H9 (cell line): ENCODE results near the gene SNX11. TPM values are rescaled to one million over a fixed set of nuclear protein-coding genes. Genes with fewer than 3 reads are reported as not detected.
"Not testable (repeated sequence)": the region's sequence is repeated elsewhere in the genome, so short reads cannot be mapped to it uniquely, and the experiment has no call there.

Source experiments
- DNase-seq: peaks from one replicate; pipeline ENCODE4 v3.0.0-alpha.2; 2017
- H2AFZ ChIP-seq: one replicate; pipeline ENCODE4 v1.6.1; 2013; ENCODE audit warnings: mild to moderate bottlenecking, low read length, control low read depth, moderate library complexity
- H2AK5ac ChIP-seq: 2 replicates; pipeline ENCODE4 v1.6.1; 2013; ENCODE audit warnings: low read length, control low read depth, mixed read lengths; ENCODE audit not compliant: insufficient read length
- H2BK120ac ChIP-seq: one replicate; pipeline ENCODE4 v1.6.1; 2013; ENCODE audit warnings: low read depth, mild to moderate bottlenecking, low read length, control low read depth, inconsistent platforms; ENCODE audit not compliant: poor library complexity, severe bottlenecking
- H2BK12ac ChIP-seq: 2 replicates; pipeline ENCODE4 v1.6.1; 2013; ENCODE audit warnings: low read length, control low read depth, mixed read lengths, low read depth; ENCODE audit not compliant: insufficient read length
- H2BK15ac ChIP-seq: 2 replicates; pipeline ENCODE4 v1.6.1; 2013; ENCODE audit warnings: low read depth, low read length, control low read depth
- H2BK20ac ChIP-seq: one replicate; pipeline ENCODE4 v1.6.1; 2013; ENCODE audit warnings: low read depth, mild to moderate bottlenecking, low read length, control low read depth, inconsistent platforms; ENCODE audit not compliant: poor library complexity, severe bottlenecking
- H2BK5ac ChIP-seq: 2 replicates; pipeline ENCODE4 v1.6.1; 2013; ENCODE audit warnings: low read length, control low read depth, mixed read lengths; ENCODE audit not compliant: insufficient read length
- H3K14ac ChIP-seq: 2 replicates; pipeline ENCODE4 v1.6.1; 2013; ENCODE audit warnings: low read length, control low read depth; ENCODE audit not compliant: insufficient read depth
- H3K18ac ChIP-seq: 2 replicates; pipeline ENCODE4 v1.6.1; 2013; ENCODE audit warnings: low read depth, mild to moderate bottlenecking, mixed read lengths, low read length, control low read depth; ENCODE audit not compliant: insufficient read length
- H3K23ac ChIP-seq: 2 replicates; pipeline ENCODE4 v1.6.1; 2013; ENCODE audit warnings: low read length, control low read depth, mixed read lengths, low read depth; ENCODE audit not compliant: insufficient read length
- H3K23me2 ChIP-seq: 2 replicates; pipeline ENCODE4 v1.6.1; 2013; ENCODE audit warnings: low read depth, mild to moderate bottlenecking, mixed read lengths, low read length, control low read depth; ENCODE audit not compliant: insufficient read length, poor library complexity, severe bottlenecking
- H3K27ac ChIP-seq: 2 replicates; pipeline ENCODE4 v1.5.1; 2013; ENCODE audit warnings: low read length, control low read depth, mixed read lengths, low read depth; ENCODE audit not compliant: insufficient read length
- H3K27me3 ChIP-seq: 2 replicates; pipeline ENCODE4 v1.6.1; 2013; ENCODE audit warnings: low read length, control low read depth, inconsistent platforms; ENCODE audit not compliant: insufficient read depth
- H3K4ac ChIP-seq: 2 replicates; pipeline ENCODE4 v1.6.1; 2013; ENCODE audit warnings: low read depth, mild to moderate bottlenecking, control low read depth, inconsistent platforms, low read length, moderate library complexity
- H3K4me1 ChIP-seq: 2 replicates; pipeline ENCODE4 v1.6.1; 2013; ENCODE audit warnings: low read length, control low read depth, inconsistent platforms; ENCODE audit not compliant: insufficient read depth
- H3K4me2 ChIP-seq: 2 replicates; pipeline ENCODE4 v1.6.1; 2013; ENCODE audit warnings: low read length, control low read depth, mixed read lengths; ENCODE audit not compliant: insufficient read length, insufficient read depth
- H3K56ac ChIP-seq: 2 replicates; pipeline ENCODE4 v1.6.1; 2013; ENCODE audit warnings: low read depth, mild to moderate bottlenecking, mixed read lengths, low read length, control low read depth; ENCODE audit not compliant: insufficient read length
- H3K79me1 ChIP-seq: 2 replicates; pipeline ENCODE4 v1.6.1; 2013; ENCODE audit warnings: low read depth, mild to moderate bottlenecking, moderate library complexity, low read length, control low read depth, inconsistent platforms; ENCODE audit not compliant: insufficient read depth, poor library complexity, severe bottlenecking
- H3K79me2 ChIP-seq: 2 replicates; pipeline ENCODE4 v1.6.1; 2013; ENCODE audit warnings: low read length, control low read depth, inconsistent platforms; ENCODE audit not compliant: insufficient read depth
- H3K9ac ChIP-seq: 2 replicates; pipeline ENCODE4 v1.6.1; 2013; ENCODE audit warnings: low read length, control low read depth, mixed read lengths; ENCODE audit not compliant: insufficient read length; ENCODE audit errors: extremely low read depth
- H3K9me3 ChIP-seq: one replicate; pipeline ENCODE4 v1.6.1; 2013; ENCODE audit warnings: low read depth, low read length, inconsistent platforms; ENCODE audit not compliant: control insufficient read depth
- H3T11ph ChIP-seq: one replicate; pipeline ENCODE4 v1.6.1; 2013; ENCODE audit warnings: mild to moderate bottlenecking, low read length, control low read depth, inconsistent platforms
- H4K20me1 ChIP-seq: one replicate; pipeline ENCODE4 v1.6.1; 2013; ENCODE audit not compliant: control insufficient read depth, insufficient read length, insufficient read depth
- H4K5ac ChIP-seq: 2 replicates; pipeline ENCODE4 v1.6.1; 2013; ENCODE audit warnings: low read depth, mild to moderate bottlenecking, mixed read lengths, low read length, control low read depth; ENCODE audit not compliant: insufficient read length
- H4K8ac ChIP-seq: replicated peaks from 2 replicates; pipeline ENCODE4 v1.6.1; 2013; ENCODE audit warnings: low read length, control low read depth, mixed read lengths, low read depth; ENCODE audit not compliant: insufficient read length
- H4K91ac ChIP-seq: 2 replicates; pipeline ENCODE4 v1.6.1; 2013; ENCODE audit warnings: low read depth, mild to moderate bottlenecking, moderate library complexity, mixed read lengths, low read length, control low read depth; ENCODE audit not compliant: insufficient read length
- H3K27ac Mint-ChIP-seq, 3 experiments: 2 replicates in 2 of 3; 3 replicates in 1 of 3; pipeline ENCODE4 v1.8.0; 2020 to 2021; ENCODE audit warnings: mixed read lengths in 3 of 3, mild to moderate bottlenecking in 1 of 3, moderate library complexity in 1 of 3
- H3K27me3 Mint-ChIP-seq: 2 replicates; pipeline ENCODE4 v1.8.0; 2021; ENCODE audit warnings: low read depth, mild to moderate bottlenecking, moderate library complexity, mixed read lengths
- H3K36me3 Mint-ChIP-seq, 3 experiments: 2 replicates in 2 of 3; 3 replicates in 1 of 3; pipeline ENCODE4 v1.8.0; 2020 to 2021; ENCODE audit warnings: low read depth in 3 of 3, mixed read lengths in 3 of 3; ENCODE audit not compliant: insufficient read depth in 1 of 3
- H3K4me1 Mint-ChIP-seq, 2 experiments: 2 replicates each; pipeline ENCODE4 v1.8.0; 2020; ENCODE audit warnings: mixed read lengths in 2 of 2
- H3K4me3 Mint-ChIP-seq, 2 experiments: 2 replicates in 1 of 2; 3 replicates in 1 of 2; pipeline ENCODE4 v1.8.0; 2020 to 2021; ENCODE audit warnings: mild to moderate bottlenecking in 2 of 2, mixed read lengths in 2 of 2, moderate library complexity in 1 of 2
- H3K9me3 Mint-ChIP-seq, 2 experiments: 2 replicates in 1 of 2; 3 replicates in 1 of 2; pipeline ENCODE4 v1.8.0; 2020; ENCODE audit warnings: mild to moderate bottlenecking in 2 of 2, mixed read lengths in 2 of 2, moderate library complexity in 1 of 2
- WGBS: extraction: QIAGEN DNeasy Blood & Tissue Kit; methylation state at CpG from one replicate; pipeline ENCODE4 v1.1.7; 2013; ENCODE audit warnings: missing lambda C conversion rate, low lambda C conversion rate, mixed read lengths; ENCODE audit not compliant: insufficient read length; ENCODE audit errors: extremely low coverage; 5-methylcytosine and 5-hydroxymethylcytosine counted together
- total RNA-seq: library from RNA; stranded (reverse); gene quantifications from 2 replicates; pipeline ENCODE4 v1.2.1, GENCODE V29; 2021
- TF ChIP-seq, protein P1 (sequence below): fragments of 200-600 bp; sonication (generic); conservative IDR thresholded peaks from 3 replicates; pipeline ENCODE4 v1.8.0; 2021; ENCODE audit warnings: antibody characterized with exemption, mild to moderate bottlenecking

SNX11 gene
- total RNA-seq, 1 experiment from 2014 or later = 20.0 TPM

DNA sequence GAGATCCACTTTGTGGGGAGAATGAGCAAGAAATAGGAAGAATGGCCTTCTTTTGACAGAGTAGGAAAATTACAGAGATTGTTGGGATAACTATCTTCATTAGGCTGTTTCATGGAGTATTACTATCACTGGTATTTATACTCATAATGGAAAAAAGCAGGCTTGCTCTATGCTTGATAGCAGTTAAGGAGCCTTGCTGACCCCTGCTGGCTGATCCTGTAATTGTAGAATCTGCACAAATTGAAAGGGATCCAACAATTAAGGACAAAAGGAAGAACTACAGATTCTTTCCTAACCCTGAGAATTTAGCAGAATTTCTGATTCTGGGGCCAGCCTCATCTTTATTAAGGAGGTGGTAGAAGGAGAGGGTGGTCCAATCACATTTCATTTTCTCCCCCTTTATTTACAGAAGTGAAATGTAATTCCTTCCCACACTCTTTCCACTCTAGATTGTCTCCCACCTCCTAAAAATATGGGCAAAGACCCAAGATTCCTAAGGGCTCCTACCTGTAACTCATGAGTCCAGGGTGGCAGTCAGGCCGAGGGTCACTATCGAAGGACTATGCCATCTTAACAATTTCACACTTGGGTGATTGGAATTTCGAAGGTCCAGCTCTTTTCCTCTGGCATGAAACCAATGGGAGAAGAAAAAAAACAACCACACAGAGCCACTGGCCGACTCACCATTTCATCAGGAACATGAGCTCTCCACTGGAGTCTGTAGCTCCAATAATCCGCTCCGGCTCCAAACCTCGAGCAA, 33.1 kb upstream of the SNX11 start:
- Mint-ChIP-seq H3K27ac (peak overlapping the region in 2 of 3 experiments; percentile 74 to 81; a peak in 5 of 7 replicates), H3K27me3 (no peaks in the 10 kb centered on the region), H3K4me3 (no peak overlapping the region), H3K36me3 (peaks cover 21 to 72% (median 67%) of the 10 kb centered on the region in 3 experiments), H3K4me1 (no peaks in the 10 kb centered on the region), H3K9me3 (no peaks in the 10 kb centered on the region)
- Histone ChIP-seq H4K20me1 (no peaks in the 10 kb centered on the region), H3K79me2 (no peaks in the 10 kb centered on the region), H2BK12ac (no peak overlapping the region), H4K5ac (no peak overlapping the region), H3K4ac (no peak overlapping the region), H3K27me3 (no peaks in the 10 kb centered on the region), H4K91ac (no peak overlapping the region), H2AFZ (no peak overlapping the region), H3K23ac (no peak overlapping the region), H3K9ac (no peak overlapping the region), H3K79me1 (peaks cover 5% of the 10 kb centered on the region), H2BK5ac (no peak overlapping the region), H4K8ac (no peak overlapping the region), H3K56ac (no peak overlapping the region), H3K18ac (no peak overlapping the region), H3K14ac (no peak overlapping the region), H3T11ph (no peak overlapping the region), H3K27ac (no peak overlapping the region), H2AK5ac (no peak overlapping the region), H2BK120ac (no peak overlapping the region), H3K23me2 (no peaks in the 10 kb centered on the region), H3K9me3 (no peaks in the 10 kb centered on the region), H2BK20ac (no peak overlapping the region), H3K4me1 (no peaks in the 10 kb centered on the region), H2BK15ac (no peak overlapping the region), H3K4me2 (no peak overlapping the region)
- TF ChIP-seq, protein P1, sequence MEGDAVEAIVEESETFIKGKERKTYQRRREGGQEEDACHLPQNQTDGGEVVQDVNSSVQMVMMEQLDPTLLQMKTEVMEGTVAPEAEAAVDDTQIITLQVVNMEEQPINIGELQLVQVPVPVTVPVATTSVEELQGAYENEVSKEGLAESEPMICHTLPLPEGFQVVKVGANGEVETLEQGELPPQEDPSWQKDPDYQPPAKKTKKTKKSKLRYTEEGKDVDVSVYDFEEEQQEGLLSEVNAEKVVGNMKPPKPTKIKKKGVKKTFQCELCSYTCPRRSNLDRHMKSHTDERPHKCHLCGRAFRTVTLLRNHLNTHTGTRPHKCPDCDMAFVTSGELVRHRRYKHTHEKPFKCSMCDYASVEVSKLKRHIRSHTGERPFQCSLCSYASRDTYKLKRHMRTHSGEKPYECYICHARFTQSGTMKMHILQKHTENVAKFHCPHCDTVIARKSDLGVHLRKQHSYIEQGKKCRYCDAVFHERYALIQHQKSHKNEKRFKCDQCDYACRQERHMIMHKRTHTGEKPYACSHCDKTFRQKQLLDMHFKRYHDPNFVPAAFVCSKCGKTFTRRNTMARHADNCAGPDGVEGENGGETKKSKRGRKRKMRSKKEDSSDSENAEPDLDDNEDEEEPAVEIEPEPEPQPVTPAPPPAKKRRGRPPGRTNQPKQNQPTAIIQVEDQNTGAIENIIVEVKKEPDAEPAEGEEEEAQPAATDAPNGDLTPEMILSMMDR = peak; percentile 80
- no CpG with 5 or more reads among the region's 7 CpGs for WGBS
- peak; percentile 70 for DNase-seq

DNA sequence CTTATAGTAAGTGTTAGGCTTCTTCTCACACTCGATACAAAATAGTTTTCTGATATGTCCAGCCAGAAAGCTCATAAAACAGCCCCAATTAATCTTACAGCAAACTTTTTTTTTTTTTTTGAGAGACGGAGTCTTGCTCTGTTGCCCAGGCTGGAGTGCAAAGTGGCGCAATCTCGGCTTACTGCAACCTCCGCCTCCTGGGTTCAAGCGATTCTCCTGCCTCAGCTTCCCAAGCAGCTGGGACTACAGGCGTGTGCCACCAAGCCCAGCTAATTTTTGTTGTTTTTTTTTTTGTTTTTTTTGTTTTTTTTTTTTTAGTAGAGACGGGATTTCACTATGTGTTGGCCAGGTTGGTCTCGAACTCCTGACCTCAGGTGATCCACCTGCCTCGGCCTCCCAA, 30.4 kb upstream of the SNX11 start:
- H3K4me2 ChIP-seq, H2AFZ ChIP-seq, H3K27me3 Mint-ChIP-seq, H2AK5ac ChIP-seq, H3K14ac ChIP-seq, H3K4me3 Mint-ChIP-seq, H3K4ac ChIP-seq, H3K23me2 ChIP-seq, H3K27ac Mint-ChIP-seq, H3K23ac ChIP-seq, H2BK5ac ChIP-seq, H3K79me1 ChIP-seq, H3K4me1 ChIP-seq, H3K27ac ChIP-seq, H4K8ac ChIP-seq, H3K56ac ChIP-seq, H3K18ac ChIP-seq, H2BK15ac ChIP-seq, H3K4me1 Mint-ChIP-seq, H2BK120ac ChIP-seq, H3K9me3 ChIP-seq, H4K5ac ChIP-seq, H3K79me2 ChIP-seq, H3K9ac ChIP-seq, DNase-seq, H4K91ac ChIP-seq, H2BK20ac ChIP-seq, H3K9me3 Mint-ChIP-seq, H2BK12ac ChIP-seq, H3T11ph ChIP-seq, H3K27me3 ChIP-seq, H4K20me1 ChIP-seq: not testable (repeated sequence)
- no CpG with 5 or more reads among the region's 10 CpGs for WGBS
- peaks cover 15 to 49% (median 44%) of the 10 kb centered on the region in 3 experiments; a peak in 6 of 7 replicates for H3K36me3 Mint-ChIP-seq
